Activated T-cell treated with anti-CD3 and anti-CD28 coated beads, Interleukin-2, amount 50 U/mL, for 1 hour (primary cell): ENCODE measurements around the gene KCP.

Source experiments
- DNase-seq: peaks from one replicate; pipeline ENCODE4 v3.0.0-alpha.2; 2020

Gene KCP

DNA sequence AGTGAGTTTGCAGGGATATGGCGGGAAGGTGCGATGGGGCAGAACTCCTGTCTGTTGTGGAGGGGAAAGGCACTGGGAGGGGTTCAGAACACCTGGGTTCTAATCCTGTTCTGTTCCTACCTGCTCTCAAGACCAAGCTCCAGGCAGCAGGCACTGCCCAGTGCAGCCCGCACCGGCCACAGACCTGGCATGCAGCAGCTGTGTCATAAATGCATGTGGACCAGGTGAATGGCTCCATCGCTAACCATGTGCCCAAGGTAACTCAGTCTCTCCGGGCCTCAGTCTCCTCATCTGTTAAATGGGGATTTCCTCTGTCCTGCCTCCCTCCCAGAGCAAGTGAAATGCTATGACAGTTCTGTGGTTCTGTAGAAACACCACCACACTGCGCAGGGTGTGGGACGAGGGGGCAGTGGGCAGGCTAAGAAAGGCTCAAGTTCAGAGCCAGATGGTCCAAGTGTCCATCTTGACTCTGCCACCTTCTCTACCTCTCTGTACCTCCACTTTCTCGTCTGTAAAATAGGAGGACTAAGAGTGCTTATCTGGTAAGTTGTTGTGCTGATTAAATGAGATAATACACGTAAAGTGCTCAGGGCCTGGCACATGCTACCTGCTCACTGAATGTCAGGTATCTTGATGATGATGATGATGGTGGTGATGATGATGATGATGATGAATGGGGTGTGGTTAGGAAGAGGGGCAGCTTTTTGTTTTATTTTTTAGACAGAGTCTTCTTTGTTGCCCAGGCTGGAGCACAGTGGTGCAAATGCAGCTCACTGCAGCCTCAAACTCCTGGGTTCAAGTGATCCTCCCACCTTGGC, 24.9 kb downstream of the KCP start:
- DNase-seq: no peak

DNA sequence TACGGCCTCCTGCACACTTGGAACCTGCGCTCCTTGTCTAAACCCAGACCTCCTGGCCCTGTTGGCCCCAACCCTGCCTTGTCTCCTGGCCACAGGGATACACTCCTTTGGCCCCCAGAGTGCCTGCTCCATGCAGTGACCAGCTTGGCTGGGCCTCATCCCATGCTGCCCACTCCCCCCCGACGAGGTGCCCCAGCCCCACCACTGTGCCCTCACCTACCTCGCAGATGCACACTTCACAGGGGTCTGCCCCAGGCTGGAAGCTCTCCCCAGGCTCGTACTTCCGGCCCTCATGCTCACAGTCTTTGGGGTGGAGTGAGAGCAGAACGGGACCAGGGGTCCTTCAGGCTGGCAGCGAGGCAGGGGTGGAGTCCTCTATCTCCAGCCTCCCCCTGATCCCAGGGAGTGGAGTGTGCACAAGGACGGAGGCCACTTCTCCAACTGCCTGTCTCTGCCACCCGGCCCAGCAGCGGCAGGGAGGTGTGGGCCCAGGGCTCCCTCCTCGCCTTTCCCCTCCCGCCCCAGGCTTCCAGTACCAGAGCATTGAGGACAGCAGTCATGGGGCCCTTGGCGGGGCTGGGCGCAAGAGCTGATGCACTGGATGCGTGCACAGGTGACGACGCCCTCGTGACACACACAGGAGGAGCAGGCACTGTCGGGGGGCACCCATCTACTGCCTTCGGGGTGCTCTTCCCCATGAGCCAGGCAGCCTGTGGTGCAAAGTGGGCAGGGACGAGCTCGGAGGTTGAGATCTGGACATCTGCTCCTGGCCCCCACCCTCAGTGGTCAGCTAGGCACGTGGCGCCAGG, 25.7 kb downstream of the KCP start:
- no peak for DNase-seq

DNA sequence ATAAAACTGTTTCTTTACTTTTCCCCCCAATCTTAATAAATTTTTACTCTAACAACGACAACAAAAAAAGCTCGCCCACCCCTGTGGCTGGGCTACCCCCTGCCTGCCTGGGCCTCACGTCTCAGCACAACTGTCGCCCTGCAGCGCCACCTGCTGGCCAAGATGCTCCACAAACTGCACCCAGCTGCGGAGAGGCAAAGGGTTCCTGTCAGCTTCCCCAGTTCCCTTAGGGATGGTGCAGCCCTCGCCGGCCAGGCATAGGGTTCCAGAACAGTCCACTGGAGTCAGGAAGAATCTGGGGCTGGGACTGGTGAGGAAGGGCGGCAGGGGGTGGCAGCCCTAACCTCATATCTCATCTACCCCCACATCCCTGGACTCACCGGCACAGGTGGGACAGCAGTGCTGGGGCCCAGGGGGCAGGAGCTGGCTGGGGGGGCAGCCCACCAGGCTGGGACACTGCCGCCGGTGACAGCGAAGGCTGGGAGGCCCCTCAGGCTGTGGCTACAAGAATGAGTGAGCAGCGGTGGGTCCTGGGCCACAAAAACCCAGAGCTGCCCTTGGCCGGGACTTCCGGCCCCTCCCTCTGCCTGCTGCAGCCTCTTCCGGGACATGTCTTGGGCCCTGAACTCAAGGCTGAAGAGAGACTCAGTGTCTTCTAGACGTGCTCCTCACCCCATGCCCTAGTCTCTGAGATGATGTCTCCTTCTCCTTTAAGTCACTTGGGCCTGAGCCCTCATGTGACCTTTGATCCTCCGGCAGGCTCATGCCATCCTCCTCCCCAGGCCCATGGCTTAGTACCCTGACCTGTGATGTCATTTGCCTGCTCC, 26.7 kb downstream of the KCP start:
- peak; percentile 89 for DNase-seq

DNA sequence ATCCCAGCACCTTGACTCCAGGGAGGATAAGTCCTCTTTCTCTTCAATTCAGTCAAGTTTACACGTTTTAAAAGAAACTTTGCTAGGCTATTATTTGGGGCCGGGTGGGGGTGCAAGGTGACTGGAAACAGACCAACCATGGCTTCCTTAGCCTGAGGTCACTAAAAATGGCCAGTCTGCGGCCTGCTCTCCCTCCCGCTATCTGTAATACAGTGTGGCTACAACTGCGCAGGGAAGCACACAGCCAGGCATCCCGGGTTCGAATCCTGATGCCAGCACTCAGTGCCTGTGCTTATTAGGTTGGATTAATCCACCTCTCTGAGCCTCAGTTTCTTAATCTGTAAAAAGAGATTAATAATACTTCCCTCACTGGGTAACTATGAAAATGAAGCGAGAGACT, 28.4 kb downstream of the KCP start:
- no peak for DNase-seq

DNA sequence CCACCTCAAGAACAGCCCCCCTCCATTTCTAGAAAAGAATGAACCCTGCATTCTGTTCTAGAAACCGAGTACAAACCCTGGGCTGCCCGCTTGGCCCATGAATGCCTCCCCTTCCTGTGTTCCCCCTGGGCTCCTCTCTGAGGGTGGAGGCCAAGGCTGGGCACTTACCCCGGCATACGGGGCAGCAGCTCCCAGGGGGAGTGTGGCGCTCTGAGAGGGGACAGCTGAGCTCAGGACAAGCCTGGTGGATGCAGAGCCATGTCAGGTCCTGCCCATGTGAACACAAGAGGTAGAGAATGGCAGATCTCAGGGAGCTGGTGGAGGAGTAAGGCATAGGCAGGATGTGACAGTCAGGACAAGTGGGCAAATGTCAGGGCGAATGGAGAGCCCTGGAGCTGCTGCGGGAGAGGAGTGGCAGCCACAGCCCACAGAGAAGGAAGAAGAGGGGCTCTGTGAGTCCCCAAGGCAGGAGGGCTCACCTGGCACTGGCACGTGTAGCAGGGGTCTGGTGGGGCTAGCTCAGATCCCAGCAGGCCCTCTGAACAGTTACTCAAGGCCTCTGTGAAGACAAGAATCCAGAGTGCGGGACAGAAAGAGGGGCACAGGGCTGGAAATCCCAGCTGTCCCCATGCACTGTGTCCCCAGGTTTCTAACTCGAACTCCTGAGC, 28.9 kb downstream of the KCP start:
- DNase-seq: no peak

GRCh38 chr7:128880791-128881457, 29.6 kb downstream of the KCP start:
- no peak for DNase-seq

GRCh38 chr7:128879939-128880746, 30.4 kb downstream of the KCP start:
- DNase-seq: no peak

DNA sequence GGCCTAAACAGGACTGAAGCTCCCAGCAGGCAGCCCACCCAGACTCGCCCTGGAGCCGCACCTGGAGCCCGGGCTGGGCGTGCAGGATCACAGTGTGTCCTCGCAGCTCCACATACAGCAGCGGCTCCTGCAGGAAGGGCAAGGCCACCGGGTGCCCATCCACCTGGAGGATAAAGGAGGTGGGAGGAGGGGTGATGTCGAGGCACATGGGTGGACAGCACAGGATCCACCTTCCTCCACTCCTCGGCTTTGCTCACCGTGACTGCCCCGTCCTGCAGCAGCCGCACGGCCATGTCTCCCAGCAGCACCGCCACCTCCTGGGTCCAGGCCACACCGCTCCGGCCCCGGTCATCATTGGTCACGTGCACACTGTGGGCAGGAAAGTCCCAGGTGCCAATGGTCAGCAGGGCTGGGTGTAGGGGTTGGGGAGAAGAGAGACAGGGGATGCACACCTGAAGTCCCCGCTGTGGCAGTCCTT, 31.0 kb downstream of the KCP start:
- DNase-seq: no peak

DNA sequence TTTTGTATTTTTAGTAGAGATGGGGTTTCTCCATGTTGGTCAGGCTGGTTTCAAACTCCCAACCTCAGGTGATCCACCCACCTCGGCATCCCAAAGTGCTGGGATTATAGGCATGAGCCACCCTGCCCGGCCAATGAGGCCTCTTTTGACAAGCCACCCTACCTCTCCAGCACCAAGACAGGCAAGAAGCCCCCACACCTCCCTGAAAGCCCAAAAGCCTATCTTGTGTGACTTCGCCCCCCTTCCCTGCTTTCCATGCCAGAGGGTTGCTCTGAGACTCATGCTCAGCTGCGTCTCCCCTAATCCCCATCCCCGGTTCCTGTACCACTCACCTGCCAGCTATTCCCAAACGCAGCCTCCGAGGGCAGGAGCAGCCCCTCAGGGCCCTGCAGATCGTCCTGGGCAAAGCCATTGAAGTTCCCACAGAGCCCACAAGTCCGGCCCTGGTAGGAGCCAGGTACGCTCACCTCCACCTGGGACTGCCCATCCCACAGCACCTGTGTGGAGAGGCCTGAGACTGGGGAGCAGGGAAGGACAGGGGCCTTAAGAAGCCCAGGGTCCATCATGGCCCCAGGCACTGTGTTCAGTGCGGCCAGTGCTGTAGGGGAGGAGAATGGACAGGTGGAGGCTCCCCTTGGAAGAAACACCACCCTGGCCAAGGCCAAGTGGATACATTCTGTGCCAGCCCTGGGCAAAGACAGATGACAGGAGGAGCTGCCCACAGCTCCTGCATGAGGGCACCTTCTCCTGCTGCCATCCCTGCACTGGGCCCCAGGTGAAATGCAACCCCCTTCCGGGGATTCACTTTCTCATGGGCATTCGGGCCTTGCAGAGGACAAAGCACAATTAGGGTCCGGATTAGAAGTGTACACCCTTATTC, 32.0 kb downstream of the KCP start:
- no peak for DNase-seq

DNA sequence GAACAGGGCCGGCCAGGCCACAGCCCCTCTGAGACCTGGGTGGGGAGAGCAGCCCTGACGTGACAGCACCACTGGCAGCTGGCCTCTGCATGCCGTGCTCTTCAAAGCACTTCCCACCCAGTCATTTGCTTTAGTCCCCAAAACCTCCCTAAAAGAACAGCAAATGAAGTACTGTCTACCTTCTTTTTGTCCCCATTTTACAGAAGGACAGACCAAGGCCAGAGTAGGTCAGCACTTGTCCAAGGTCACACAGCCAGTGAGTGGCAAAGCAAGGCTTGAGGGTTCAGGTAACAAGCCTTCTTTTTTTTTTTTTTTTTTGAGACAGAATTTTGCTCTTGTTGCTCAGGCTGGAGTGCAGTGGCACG, 32.8 kb downstream of the KCP start:
- no peak for DNase-seq

GRCh38 chr7:128876978-128877755, 33.3 kb downstream of the KCP start:
- DNase-seq: no peak

- DNase-seq: no peak
These were observed 33.9 kb downstream of the KCP start for GRCh38 chr7:128876586-128876977.

DNA sequence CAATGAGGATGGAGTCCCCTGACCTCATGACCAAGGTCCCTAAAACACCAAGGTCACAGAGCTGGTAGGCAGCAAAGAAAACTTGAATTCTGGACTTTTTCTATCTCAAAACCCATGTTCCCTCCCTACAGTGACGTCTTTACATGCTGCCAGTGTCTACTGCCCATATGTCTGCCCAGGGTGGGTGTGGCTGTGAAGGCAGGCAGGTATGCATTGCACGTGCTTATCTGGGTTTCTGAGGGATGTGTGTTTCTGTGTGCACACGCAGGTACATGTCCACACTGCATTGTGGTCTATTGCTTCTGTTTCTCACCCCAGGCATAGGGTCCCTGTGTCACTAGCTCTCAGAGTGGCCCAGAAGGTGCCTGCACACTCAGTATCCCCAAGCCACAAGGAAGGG, 34.4 kb downstream of the KCP start:
- no peak for DNase-seq

- no peak for DNase-seq
These were observed 35.0 kb downstream of the KCP start for GRCh38 chr7:128875523-128875948.

DNA sequence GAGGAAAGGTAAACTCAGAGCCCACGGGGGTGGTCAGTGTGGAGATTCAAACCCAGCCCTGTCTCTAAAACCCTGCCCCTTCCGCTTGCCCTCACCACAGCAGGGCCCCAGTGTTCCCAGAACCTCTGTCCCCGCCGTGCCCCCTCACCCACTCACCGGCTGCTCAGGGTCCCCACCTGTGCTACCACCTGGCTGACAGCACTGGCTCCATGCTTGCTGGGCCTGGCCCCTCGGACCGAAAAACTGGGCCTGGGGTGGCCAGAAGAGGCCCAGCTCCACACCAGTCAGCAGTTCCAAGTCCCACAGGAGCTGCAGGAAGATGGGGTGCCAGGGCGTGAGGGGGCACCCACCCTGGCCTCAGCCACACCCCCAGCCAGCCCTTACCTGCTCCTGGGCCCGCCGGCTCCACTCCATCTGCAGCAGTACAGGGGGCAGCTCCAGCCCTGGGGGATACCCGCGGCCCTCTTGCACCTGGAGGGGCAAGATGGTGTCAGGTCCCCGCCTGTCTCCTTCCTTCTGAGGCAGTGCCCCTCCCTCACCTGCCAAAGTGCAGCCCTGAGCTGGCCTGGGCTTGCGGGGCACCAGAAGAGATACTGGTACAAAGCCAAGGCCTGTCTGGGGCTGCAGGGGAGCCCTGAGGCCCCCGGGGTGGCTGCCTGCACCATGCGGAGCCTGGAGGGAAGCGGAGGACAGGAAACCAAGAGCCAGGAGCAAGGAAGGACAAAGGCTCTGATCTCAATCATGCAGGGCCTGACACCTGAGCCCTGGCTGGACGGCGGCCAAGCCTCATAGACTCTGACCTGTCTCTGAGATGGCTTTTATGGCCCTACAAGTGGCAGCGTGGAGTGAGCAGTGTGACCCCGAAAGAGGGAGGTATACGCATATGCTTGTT, 36.1 kb downstream of the KCP start:
- no peak for DNase-seq

DNA sequence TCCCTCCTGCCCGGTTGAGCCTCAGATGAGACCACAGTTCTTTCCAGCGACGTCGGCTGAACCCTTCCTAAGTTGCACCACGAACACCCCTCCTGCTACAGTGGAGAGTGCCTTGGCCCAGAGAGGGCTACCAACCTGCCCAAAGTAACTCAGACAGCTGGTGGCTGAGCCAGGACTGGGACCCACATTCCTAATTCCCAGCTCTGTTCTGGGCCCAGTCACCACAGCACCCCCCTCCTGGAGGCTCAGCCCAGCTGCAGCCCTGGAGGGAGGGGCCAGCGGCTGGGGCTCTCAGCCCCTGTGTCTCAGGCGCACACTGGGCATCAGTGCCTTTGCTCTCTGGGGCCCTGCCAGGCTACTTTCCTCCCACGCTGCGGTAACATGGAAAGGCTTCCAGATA, 37.3 kb downstream of the KCP start:
- no peak for DNase-seq

DNA sequence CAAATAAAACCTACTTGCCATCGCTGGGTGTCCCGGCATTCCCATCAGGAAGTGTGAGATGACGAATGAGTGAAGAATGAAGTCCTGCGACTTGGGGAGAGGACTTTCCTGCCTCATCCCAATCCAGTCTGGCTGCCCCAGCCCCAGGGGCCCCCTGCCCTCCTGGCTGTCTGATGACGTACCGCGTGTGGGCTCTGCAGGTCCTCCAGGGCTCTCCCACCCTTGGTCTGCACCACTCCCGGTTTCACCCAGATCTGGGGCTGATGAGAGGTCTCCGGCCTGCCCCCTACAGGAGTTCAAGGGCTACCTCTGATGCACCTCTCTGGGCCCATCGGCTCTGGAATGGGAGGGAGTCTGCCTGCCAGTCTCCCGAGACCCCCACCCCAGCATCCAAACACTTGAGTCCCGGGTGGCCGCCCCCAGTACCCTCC, 38.1 kb downstream of the KCP start:
- no peak for DNase-seq

DNA sequence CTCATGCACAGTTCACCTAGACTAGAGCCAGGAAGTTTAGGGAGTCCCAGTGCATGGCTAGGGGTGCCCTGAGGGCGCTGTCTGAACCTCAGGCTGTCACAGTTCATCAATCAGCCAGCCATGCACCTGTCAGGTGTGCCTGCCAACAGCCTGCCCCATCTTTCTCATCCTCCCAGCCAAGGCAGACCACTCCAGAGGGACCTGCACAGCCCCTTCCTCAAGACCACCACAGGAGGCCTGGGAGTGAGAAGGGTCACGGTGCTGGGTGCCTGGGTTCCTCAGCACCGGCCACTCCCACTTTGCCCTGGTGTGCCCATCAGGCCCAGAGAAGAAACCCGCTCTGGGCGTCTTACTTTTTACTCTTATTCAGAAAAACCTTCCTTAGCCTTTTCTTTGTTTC, 39.5 kb downstream of the KCP start:
- DNase-seq: no peak
